Measurements from ENCODE around the gene GSC2.

GSC2 gene

GRCh38 chr22:19149991-19150390 lies at the start of gene GSC2:
TSS of gene GSC2 (minus strand) at chr22:19150292. CDS start at chr22:19150283, 9 bp downstream.
- DNase-seq = no peak

GRCh38 chr22:19199479-19199878 lies 49.4 kb upstream of the GSC2 start:
- no peak for DNase-seq

GRCh38 chr22:19197997-19198865 lies 48.1 kb upstream of the GSC2 start:
- DNase-seq = no peak

- no peak for DNase-seq
Observed at GRCh38 chr22:19196841-19197612, 46.9 kb upstream of the GSC2 start.

GRCh38 chr22:19195796-19196731 lies 46.0 kb upstream of the GSC2 start:
- peak in 1 of 2 experiments; percentile 24 for DNase-seq

GRCh38 chr22:19194766-19195536 lies 44.9 kb upstream of the GSC2 start:
- DNase-seq = no peak

GRCh38 chr22:19193879-19194278 lies 43.8 kb upstream of the GSC2 start:
- DNase-seq = no peak

GRCh38 chr22:19187716-19188563 lies 37.8 kb upstream of the GSC2 start:
- no peak for DNase-seq

GRCh38 chr22:19184276-19184997 lies 34.3 kb upstream of the GSC2 start:
- no peak for DNase-seq

- no peak for DNase-seq
Observed at GRCh38 chr22:19183216-19183615, 33.1 kb upstream of the GSC2 start.

- peak in 1 of 2 experiments; percentile 44 for DNase-seq
Observed at GRCh38 chr22:19182472-19183157, 32.5 kb upstream of the GSC2 start.

- peak; percentile 47 to 50 for DNase-seq
Observed at GRCh38 chr22:19181786-19182471, 31.8 kb upstream of the GSC2 start.

GRCh38 chr22:19180740-19181410 lies 30.8 kb upstream of the GSC2 start:
- no peak for DNase-seq

GRCh38 chr22:19180234-19180633 lies 30.1 kb upstream of the GSC2 start:
- no peak for DNase-seq

GRCh38 chr22:19179497-19180048 lies 29.5 kb upstream of the GSC2 start:
- DNase-seq = peak in 1 of 2 experiments; percentile 71

- peak; percentile 93 to 94 for DNase-seq
Observed at GRCh38 chr22:19178657-19179496, 28.8 kb upstream of the GSC2 start, which contains the start of gene SLC25A1. TSS of gene SLC25A1 (minus strand) at chr22:19178736. CDS start at chr22:19178673, 63 bp downstream.

Measured in activated T-cell treated with anti-CD3 and anti-CD28 coated beads, Interleukin-2, amount 50 U/mL, for 48 hours (primary cell).